ENCODE data around the gene STEAP1B.
"Not testable (repeated sequence)": the region's sequence is repeated elsewhere in the genome, so short reads cannot be mapped to it uniquely, and the experiment has no call there.

The STEAP1B gene

GRCh38 chr7:22499888-22500689, at the start of gene STEAP1B:
TSS of gene STEAP1B (minus strand) at chr7:22500188. CDS start at chr7:22494855, 5,333 bp downstream.
- DNase-seq, result peak; percentile 75

DNA sequence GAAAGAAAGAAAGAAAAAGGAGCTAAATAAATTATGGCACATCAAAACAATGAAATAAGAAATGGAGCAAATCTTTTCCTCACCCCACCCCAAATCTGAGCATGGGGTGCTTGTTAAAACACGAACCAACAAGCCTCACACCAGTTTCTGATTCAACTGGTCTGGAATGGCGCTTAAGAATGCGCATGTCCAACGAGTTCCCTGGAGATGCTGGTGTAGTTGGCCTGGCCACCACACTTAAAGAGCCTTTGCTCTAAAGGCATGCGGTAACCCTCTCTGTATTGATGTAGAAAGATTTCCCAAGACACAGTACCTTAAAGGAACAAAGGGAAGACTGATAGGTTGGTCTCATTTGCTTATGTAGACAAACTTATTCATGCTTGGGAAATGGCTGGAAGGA, 49.1 kb upstream of the STEAP1B start:
- DNase-seq, result no peak

GRCh38 chr7:22548313-22548712, 48.3 kb upstream of the STEAP1B start:
- DNase-seq, result no peak

DNA sequence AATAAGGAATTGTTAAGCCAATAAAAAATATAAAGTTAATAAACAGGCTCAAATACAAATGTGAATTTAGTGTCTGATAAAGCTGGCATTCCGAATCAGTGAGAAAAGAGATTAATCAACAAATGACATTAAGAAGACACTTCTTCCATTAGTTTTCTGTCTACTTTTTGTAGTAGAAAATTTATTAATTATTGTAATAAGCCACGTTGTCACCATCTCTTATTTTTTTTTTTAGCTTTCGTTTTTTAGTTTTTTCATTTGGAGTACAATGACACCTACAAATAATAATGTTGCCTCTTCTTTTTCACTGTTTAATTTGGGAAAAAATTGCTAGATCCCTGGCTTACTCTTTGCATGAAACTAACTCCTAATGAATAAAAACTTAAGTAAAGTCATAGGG, 46.8 kb upstream of the STEAP1B start:
- DNase-seq, result no peak

GRCh38 chr7:22545529-22545928, 45.5 kb upstream of the STEAP1B start:
- no peak for DNase-seq

DNA sequence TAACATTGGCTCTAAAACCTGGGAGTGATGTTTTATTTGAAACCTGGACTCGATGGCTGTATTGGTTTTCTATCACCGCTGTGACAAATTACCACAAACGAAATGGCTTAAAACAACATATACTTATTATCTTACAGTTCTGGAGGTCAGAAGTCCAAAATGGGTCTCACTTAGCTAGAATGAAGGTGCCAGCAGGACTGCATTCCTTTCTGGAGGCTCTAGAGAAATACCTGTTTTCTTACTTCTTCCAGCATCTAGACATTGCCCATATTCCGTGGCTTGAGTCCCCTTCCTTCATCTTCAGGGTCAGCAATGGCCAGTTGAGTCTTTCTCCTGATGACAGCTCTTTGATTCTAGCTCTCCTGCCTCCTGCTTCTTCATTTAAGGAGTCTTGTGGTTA, 44.3 kb upstream of the STEAP1B start:
- no peak for DNase-seq

DNA sequence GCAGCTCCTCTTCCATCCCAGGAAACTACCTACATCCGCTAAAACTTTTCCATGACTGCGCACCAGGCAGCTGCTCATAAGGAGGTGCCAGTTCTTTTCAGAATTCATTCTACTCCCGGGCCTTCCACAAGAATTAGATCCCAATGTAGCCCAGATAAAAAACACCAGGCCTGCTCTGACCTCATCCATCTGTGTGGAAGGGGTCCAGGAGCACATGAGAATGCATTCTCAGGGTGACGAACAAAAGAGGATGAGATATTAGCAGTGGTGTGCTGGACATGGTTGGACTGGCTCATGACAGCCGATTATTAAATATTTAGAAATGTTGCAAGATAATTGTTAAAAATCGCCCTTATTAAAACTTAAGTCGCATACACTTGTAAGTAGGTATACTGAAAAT, 43.2 kb upstream of the STEAP1B start:
- no peak for DNase-seq

GRCh38 chr7:22542669-22543068, 42.7 kb upstream of the STEAP1B start:
- DNase-seq, result no peak

- no peak for DNase-seq
Measured at GRCh38 chr7:22542254-22542653, 42.3 kb upstream of the STEAP1B start.

DNA sequence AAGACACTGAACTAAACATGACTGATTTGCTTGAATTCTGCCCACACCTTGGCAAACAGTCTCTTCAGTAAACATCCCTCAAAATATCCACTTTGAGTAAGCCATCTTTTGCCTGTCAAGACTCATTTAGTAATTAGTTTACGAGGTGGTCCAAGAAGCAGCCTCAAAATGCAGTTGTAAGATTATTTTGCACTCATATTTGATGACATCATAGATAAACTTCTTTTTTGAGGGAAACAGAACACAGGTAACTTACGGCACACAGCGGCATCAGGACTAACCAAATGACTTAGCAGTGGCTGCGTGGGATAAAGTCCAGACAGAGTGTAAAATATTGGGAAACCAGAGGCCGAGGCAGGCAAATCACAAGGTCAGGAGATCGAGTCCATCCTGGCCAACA, 41.8 kb upstream of the STEAP1B start:
- no peak for DNase-seq

- not testable (repeated sequence) for DNase-seq
Measured at GRCh38 chr7:22528537-22528936, 28.5 kb upstream of the STEAP1B start.

DNA sequence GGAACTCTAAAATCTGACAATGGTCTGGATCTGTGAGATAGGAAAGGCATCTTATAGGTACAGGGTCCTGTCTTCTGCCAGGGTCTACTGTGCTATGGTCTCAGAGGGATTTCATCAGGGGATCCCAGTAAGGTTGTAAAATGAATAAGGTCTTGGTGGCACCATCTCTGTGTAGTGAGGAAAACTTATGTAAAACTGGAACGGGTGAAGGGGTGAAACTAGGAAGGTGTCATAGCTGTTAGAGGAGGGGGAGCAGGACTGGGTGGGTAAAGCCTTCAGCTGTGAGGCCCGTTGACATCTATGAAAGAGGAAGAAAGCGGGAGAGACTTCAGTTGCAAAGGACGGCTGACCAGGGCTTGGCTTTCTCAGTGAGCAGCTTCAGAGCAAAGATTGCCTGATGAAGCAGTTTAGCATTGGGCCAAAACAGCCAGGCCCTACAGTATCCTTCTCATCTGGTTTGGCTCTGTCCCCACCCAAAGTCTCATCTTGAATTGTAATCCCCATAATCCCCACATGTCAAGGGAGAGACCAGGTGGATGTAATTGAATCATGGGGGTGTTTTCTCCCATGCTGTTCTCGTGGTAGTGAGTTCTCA, 24.5 kb upstream of the STEAP1B start:
- DNase-seq, result not testable (repeated sequence)

GRCh38 chr7:22523478-22524352, 23.7 kb upstream of the STEAP1B start:
- not testable (repeated sequence) for DNase-seq

GRCh38 chr7:22519560-22519959, 19.6 kb upstream of the STEAP1B start:
- not testable (repeated sequence) for DNase-seq

DNA sequence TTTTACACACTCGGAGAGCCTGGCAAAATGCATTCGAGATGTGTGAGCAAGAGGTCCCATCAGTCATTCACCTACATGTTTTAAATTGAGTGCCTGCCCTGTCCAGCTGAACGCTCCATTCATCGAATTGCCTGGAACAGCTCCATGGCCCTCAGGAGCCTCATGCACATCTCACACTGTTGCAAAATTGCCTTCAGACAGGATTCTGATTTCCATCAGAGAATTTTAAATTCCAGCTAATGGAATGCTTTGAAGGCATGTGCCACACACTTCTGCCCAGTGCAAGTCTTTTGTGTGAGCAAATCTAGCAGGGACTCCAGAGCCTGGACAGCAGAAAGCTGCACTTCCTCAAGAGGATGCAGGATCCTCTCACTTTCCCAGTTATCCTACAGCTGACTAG, 17.0 kb upstream of the STEAP1B start:
- DNase-seq, result not testable (repeated sequence)

GRCh38 chr7:22514963-22515362, 15.0 kb upstream of the STEAP1B start:
- not testable (repeated sequence) for DNase-seq

- not testable (repeated sequence) for DNase-seq
Measured at GRCh38 chr7:22507320-22507719, 7.3 kb upstream of the STEAP1B start.

GRCh38 chr7:22506316-22507020, 6.5 kb upstream of the STEAP1B start:
- not testable (repeated sequence) for DNase-seq

GRCh38 chr7:22504519-22504918, 4.5 kb upstream of the STEAP1B start:
- not testable (repeated sequence) for DNase-seq

GRCh38 chr7:22502104-22502503, 2.1 kb upstream of the STEAP1B start:
- DNase-seq, result not testable (repeated sequence)

- DNase-seq, result peak; percentile 7
Measured at GRCh38 chr7:22501336-22501735, 1.3 kb upstream of the STEAP1B start.

DNA sequence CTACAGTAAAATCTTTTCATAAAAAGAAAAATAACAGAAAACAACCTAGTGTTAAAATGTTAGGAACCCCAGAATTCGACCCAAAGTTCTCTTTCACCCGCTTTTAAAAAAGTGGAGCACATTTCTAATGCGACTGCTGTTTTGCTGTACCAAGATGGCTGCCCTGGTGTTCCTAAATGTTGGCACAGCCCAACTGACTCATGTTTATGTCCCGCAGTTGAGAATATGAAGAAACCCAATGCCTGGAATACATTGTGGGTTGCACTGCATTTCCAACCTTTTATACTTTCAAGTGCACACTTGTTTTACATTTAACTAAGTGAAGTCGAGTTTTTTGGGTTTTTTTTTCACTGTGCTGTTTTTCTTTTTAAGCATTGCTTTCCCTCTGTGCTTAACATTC, 944 bp downstream of the STEAP1B start:
- DNase-seq, result no peak

- not testable (repeated sequence) for DNase-seq
Measured at GRCh38 chr7:22496912-22497311, 3.1 kb downstream of the STEAP1B start.
